Stimulated activated CD4-positive, alpha-beta T cell treated with anti-CD3 and anti-CD28 coated beads, Interleukin-12 subunit alpha, Interleukin-12 subunit beta, amount 100 ng/mL, for 48 hours (primary cell): Measurements from ENCODE around the gene ATP11A.

Experiments
- DNase-seq, 3 donors: peaks; one replicate each; pipeline ENCODE4 v3.0.0-alpha.2; 2020; ENCODE audit warnings: low read depth in 2 of 3, low spot score in 1 of 3

The ATP11A gene

GRCh38 chr13:112740502-112741131, 50.8 kb downstream of the ATP11A start:
- DNase-seq: no peak

GRCh38 chr13:112741185-112741755, 51.4 kb downstream of the ATP11A start:
- DNase-seq: no peak

GRCh38 chr13:112741835-112742570, 52.2 kb downstream of the ATP11A start:
- DNase-seq: no peak

- no peak for DNase-seq
These were observed 52.7 kb downstream of the ATP11A start for GRCh38 chr13:112742583-112742982.

GRCh38 chr13:112743451-112744167, 53.8 kb downstream of the ATP11A start:
- DNase-seq: no peak

GRCh38 chr13:112744168-112745021, 54.6 kb downstream of the ATP11A start:
- no peak for DNase-seq

GRCh38 chr13:112746044-112746443, 56.2 kb downstream of the ATP11A start:
- no peak for DNase-seq

GRCh38 chr13:112747256-112747655, 57.4 kb downstream of the ATP11A start:
- DNase-seq: no peak

GRCh38 chr13:112748947-112749735, 59.3 kb downstream of the ATP11A start:
- DNase-seq: no peak

- no peak for DNase-seq
These were observed 60.7 kb downstream of the ATP11A start for GRCh38 chr13:112750570-112750969.

- DNase-seq: no peak
These were observed 61.8 kb downstream of the ATP11A start for GRCh38 chr13:112751617-112752016.

- DNase-seq: no peak
These were observed 62.4 kb downstream of the ATP11A start for GRCh38 chr13:112752211-112752610.

GRCh38 chr13:112752711-112753541, 63.1 kb downstream of the ATP11A start:
- DNase-seq: peak in 1 of 3 donors; percentile 29

- no peak for DNase-seq
These were observed 64.0 kb downstream of the ATP11A start for GRCh38 chr13:112753833-112754232.

- DNase-seq: no peak
These were observed 64.6 kb downstream of the ATP11A start for GRCh38 chr13:112754281-112755025.

GRCh38 chr13:112755331-112755730, 65.5 kb downstream of the ATP11A start:
- no peak for DNase-seq

GRCh38 chr13:112756081-112756480, 66.2 kb downstream of the ATP11A start:
- no peak for DNase-seq

GRCh38 chr13:112756511-112756966, 66.7 kb downstream of the ATP11A start:
- no peak for DNase-seq
